CD14-positive monocyte (primary cell): ENCODE measurements around the gene BFAR. TPM values are rescaled to one million over a fixed set of nuclear protein-coding genes. Genes with fewer than 3 reads are reported as not detected.
A peak's percentile ranks its signal among the peaks of the same experiment; 100 is the strongest.

Experiments
- DNase-seq, 3 donors: peaks; one replicate each; pipeline ENCODE4 v3.0.0-alpha.2; 2011 to 2022
- H2AFZ ChIP-seq: 2 replicates; pipeline ENCODE4 v1.6.0; 2012; ENCODE audit warnings: mild to moderate bottlenecking, low read depth, low read length, inconsistent platforms; ENCODE audit not compliant: insufficient read depth, poor library complexity, severe bottlenecking
- H3K27ac ChIP-seq, 2 donors: 1 replicate in 1 of 2; 2 replicates in 1 of 2; pipeline ENCODE4 v1.5.1; 2012 to 2013; ENCODE audit warnings: low read length in 2 of 2, control low read depth in 1 of 2, inconsistent platforms in 1 of 2, low read depth in 1 of 2, mild to moderate bottlenecking in 1 of 2
- H3K27me3 ChIP-seq, 2 donors: one replicate each; pipeline versions ENCODE4 v1.6.0 to v1.6.1; 2011 to 2013; ENCODE audit warnings: low read length in 2 of 2; ENCODE audit not compliant: control insufficient read depth in 2 of 2, insufficient read depth in 2 of 2
- H3K36me3 ChIP-seq, 2 donors: replicated peaks in 1 of 2; 1 replicate in 1 of 2; 2 replicates in 1 of 2; pipeline versions ENCODE4 v1.5.1 to v1.6.1; 2012 to 2013; ENCODE audit warnings: low read length in 2 of 2, control low read depth in 1 of 2, inconsistent platforms in 1 of 2, mild to moderate bottlenecking in 1 of 2; ENCODE audit not compliant: insufficient read depth in 2 of 2, control insufficient read depth in 1 of 2
- H3K4me1 ChIP-seq, 2 donors: 1 replicate in 1 of 2; 2 replicates in 1 of 2; pipeline versions ENCODE4 v1.5.1 to v1.6.1; 2012 to 2013; ENCODE audit warnings: low read length in 2 of 2, control low read depth in 1 of 2, inconsistent platforms in 1 of 2, mild to moderate bottlenecking in 1 of 2, moderate library complexity in 1 of 2; ENCODE audit not compliant: insufficient read depth in 2 of 2, control insufficient read depth in 1 of 2
- H3K4me2 ChIP-seq: replicated peaks from 2 replicates; pipeline ENCODE3; 2012; ENCODE audit warnings: low read length, moderate library complexity, mild to moderate bottlenecking; ENCODE audit not compliant: poor library complexity, severe bottlenecking; ENCODE audit errors: extremely low read depth
- H3K4me3 ChIP-seq, 3 experiments: fragments of 200-600 bp in 1 of 3; sonication (generic) in 1 of 3; replicated peaks in 1 of 3; 1 replicate in 2 of 3; 2 replicates in 1 of 3; pipeline ENCODE4 v1.5.1; 2011 to 2013; ENCODE audit warnings: low read length in 3 of 3, mild to moderate bottlenecking in 3 of 3, control low read depth in 2 of 3, low read depth in 2 of 3, inconsistent platforms in 1 of 3, moderate library complexity in 1 of 3
- H3K79me2 ChIP-seq: 2 replicates; pipeline ENCODE4 v1.6.0; 2012; ENCODE audit warnings: mild to moderate bottlenecking, control low read depth, inconsistent platforms, low read length, moderate library complexity; ENCODE audit not compliant: insufficient read depth
- H3K9ac ChIP-seq: 2 replicates; pipeline ENCODE4 v1.6.0; 2017; ENCODE audit warnings: low read length, mild to moderate bottlenecking; ENCODE audit not compliant: insufficient read depth, poor library complexity, severe bottlenecking
- H3K9me3 ChIP-seq, 2 donors: replicated peaks in 1 of 2; 1 replicate in 1 of 2; 2 replicates in 1 of 2; pipeline versions ENCODE4 v1.5.1 to v1.6.1; 2012 to 2013; ENCODE audit warnings: low read length in 2 of 2, control low read depth in 1 of 2; ENCODE audit not compliant: control insufficient read depth in 1 of 2, insufficient read depth in 1 of 2
- H4K20me1 ChIP-seq: 2 replicates; pipeline ENCODE4 v1.6.0; 2012; ENCODE audit warnings: mild to moderate bottlenecking, low read length, control low read depth, moderate library complexity; ENCODE audit not compliant: insufficient read depth
- H3K27ac Mint-ChIP-seq, 7 donors: one replicate each; pipeline ENCODE4 v1.8.0; 2020; ENCODE audit warnings: mild to moderate bottlenecking in 7 of 7, mixed read lengths in 7 of 7, moderate library complexity in 6 of 7, inconsistent platforms in 2 of 7
- H3K27me3 Mint-ChIP-seq, 3 donors: one replicate each; pipeline ENCODE4 v1.8.0; 2021 to 2022; ENCODE audit warnings: low read depth in 3 of 3, mild to moderate bottlenecking in 3 of 3, mixed read lengths in 3 of 3, moderate library complexity in 3 of 3, inconsistent platforms in 1 of 3
- H3K36me3 Mint-ChIP-seq, 2 donors: one replicate each; pipeline ENCODE4 v1.8.0; 2020; ENCODE audit warnings: mixed read lengths in 2 of 2, inconsistent platforms in 1 of 2, mild to moderate bottlenecking in 1 of 2
- H3K4me1 Mint-ChIP-seq: one replicate; pipeline ENCODE4 v1.8.0; 2020; ENCODE audit warnings: mild to moderate bottlenecking, mixed read lengths
- H3K4me3 Mint-ChIP-seq, 2 donors: one replicate each; pipeline ENCODE4 v1.8.0; 2020; ENCODE audit warnings: mild to moderate bottlenecking in 2 of 2, mixed read lengths in 2 of 2, moderate library complexity in 1 of 2
- H3K9me3 Mint-ChIP-seq, 7 donors: one replicate each; pipeline ENCODE4 v1.8.0; 2020 to 2022; ENCODE audit warnings: mixed read lengths in 7 of 7, mild to moderate bottlenecking in 6 of 7, moderate library complexity in 6 of 7, inconsistent platforms in 2 of 7
- CTCF ChIP-seq: fragments of 200-600 bp; IDR thresholded peaks from one replicate; pipeline ENCODE4 v1.8.0; 2022; ENCODE audit warnings: antibody characterized with exemption, mild to moderate bottlenecking
- WGBS: methylation state at CpG from one replicate; pipeline ENCODE4 v1.1.5; 2013; ENCODE audit warnings: missing lambda C conversion rate; ENCODE audit not compliant: insufficient coverage; 5-methylcytosine and 5-hydroxymethylcytosine counted together
- intact Hi-C, 2 donors: fragments of 100-400 bp; cut with micrococcal nuclease; formaldehyde crosslinking; loops; one replicate each; pipeline versions ENCODE4 v1.15.0 to v1.15.1; 2023
- polyA plus RNA-seq, 3 donors: library from polyadenylated mRNA; depleted of rRNA in 1 of 3; unstranded in 2 of 3; stranded (reverse) in 1 of 3; fragments of 300-500 nt in 2 of 3; fragments of >200 nt in 1 of 3; fragmentation: Illumina TruSeq in 2 of 3; gene quantifications; 1 replicate in 2 of 3; 2 replicates in 1 of 3; pipeline ENCODE4 v1.2.3, GENCODE V29; 2012 to 2021

Gene BFAR
- polyA plus RNA-seq, 3 donors, result 27.5 to 36.0 (median 28.6) TPM

DNA sequence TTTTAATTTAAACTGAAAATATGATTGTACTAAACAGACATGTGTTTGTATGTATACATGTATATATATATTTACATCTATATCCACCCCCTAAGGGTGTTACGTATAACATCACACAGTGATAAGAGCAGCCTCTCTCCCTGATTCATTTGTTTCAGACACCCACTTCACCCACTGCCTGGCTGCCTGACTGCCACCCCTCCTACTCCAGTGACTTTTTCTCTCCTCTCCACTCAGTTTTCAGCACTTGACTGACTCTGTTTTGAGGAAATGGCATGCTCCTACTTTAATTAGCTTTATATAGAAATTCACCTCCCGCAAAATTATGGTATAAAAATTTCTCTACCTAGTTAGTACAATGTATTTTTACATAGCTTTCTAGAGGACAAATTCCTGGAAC is 20.0 kb downstream of the BFAR start:
- H4K20me1 ChIP-seq, result peaks cover 26% of the 10 kb centered on the region
- Mint-ChIP-seq H3K4me3 (no peak overlapping the region), H3K27me3 (no peaks in the 10 kb centered on the region), H3K27ac (peak overlapping the region in 2 of 7 donors; percentile 45 to 78), H3K36me3 (peaks cover 66 to 93% of the 10 kb centered on the region in 2 donors), H3K4me1 (no peaks in the 10 kb centered on the region), H3K9me3 (no peaks in the 10 kb centered on the region)
- no peaks in the 10 kb centered on the region for H3K27me3 ChIP-seq
- H3K79me2 ChIP-seq, result peaks cover 5% of the 10 kb centered on the region
- TF ChIP-seq CTCF, result no peak
- DNase-seq, result no peak
- no peaks in the 10 kb centered on the region for H3K9me3 ChIP-seq
- H3K36me3 ChIP-seq, result peaks cover 77 to 92% of the 10 kb centered on the region in 2 donors
- no peaks in the 10 kb centered on the region for H3K4me1 ChIP-seq
- no peak overlapping the region for H3K27ac ChIP-seq
- WGBS, result no CpG with 5 or more reads among the region's 2 CpGs
- no peak overlapping the region for H3K4me2 ChIP-seq
- no peak overlapping the region for H3K4me3 ChIP-seq
- no peak overlapping the region for H2AFZ ChIP-seq
- H3K9ac ChIP-seq, result no peak overlapping the region
- intact Hi-C loops, result no loop called here

DNA sequence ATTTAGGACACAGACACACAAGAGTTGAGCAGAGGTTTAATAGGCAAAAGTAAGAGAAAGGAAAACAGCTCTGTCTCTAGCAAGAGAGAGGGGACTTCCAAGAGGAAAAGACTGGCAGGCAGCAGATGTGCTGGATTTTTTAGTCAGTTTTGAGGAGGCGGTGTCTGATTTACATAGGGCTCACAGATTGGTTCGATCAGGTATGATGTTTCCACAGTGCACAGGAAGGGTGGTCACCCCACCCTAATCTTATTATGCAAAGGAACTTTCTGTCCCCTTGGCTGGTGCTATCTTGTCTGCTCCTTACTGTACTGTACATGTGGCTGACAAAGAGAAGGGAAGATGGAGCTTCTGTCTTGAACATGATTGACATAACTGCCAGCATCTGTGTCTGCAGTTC is 25.3 kb downstream of the BFAR start:
- Mint-ChIP-seq H3K27ac (peak overlapping the region in 4 of 7 donors; percentile 2 to 70 (median 36)), H3K27me3 (no peaks in the 10 kb centered on the region), H3K4me1 (no peaks in the 10 kb centered on the region), H3K36me3 (peaks cover 61 to 89% of the 10 kb centered on the region in 2 donors), H3K9me3 (no peaks in the 10 kb centered on the region), H3K4me3 (no peak overlapping the region)
- WGBS, result no CpG with 5 or more reads among the region's 2 CpGs
- H2AFZ ChIP-seq, result no peak overlapping the region
- intact Hi-C loops, result no loop called here
- DNase-seq, result no peak
- H3K4me2 ChIP-seq, result no peak overlapping the region
- H3K27me3 ChIP-seq, result no peaks in the 10 kb centered on the region
- no peaks in the 10 kb centered on the region for H3K4me1 ChIP-seq
- H3K79me2 ChIP-seq, result no peaks in the 10 kb centered on the region
- H3K9ac ChIP-seq, result no peak overlapping the region
- H3K9me3 ChIP-seq, result no peaks in the 10 kb centered on the region
- H4K20me1 ChIP-seq, result no peaks in the 10 kb centered on the region
- no peak for TF ChIP-seq CTCF
- no peak overlapping the region for H3K4me3 ChIP-seq
- H3K36me3 ChIP-seq, result peaks cover 61 to 95% of the 10 kb centered on the region in 2 donors
- no peak overlapping the region for H3K27ac ChIP-seq
